ENCODE data around the gene ATF7.

ATF7 gene

GRCh38 chr12:53505086-53505485 is 121.1 kb downstream of the ATF7 start:
- in situ Hi-C loops (cut with MboI; ENCODE audit: low sequenced_read_pairs), result no loop called here

DNA sequence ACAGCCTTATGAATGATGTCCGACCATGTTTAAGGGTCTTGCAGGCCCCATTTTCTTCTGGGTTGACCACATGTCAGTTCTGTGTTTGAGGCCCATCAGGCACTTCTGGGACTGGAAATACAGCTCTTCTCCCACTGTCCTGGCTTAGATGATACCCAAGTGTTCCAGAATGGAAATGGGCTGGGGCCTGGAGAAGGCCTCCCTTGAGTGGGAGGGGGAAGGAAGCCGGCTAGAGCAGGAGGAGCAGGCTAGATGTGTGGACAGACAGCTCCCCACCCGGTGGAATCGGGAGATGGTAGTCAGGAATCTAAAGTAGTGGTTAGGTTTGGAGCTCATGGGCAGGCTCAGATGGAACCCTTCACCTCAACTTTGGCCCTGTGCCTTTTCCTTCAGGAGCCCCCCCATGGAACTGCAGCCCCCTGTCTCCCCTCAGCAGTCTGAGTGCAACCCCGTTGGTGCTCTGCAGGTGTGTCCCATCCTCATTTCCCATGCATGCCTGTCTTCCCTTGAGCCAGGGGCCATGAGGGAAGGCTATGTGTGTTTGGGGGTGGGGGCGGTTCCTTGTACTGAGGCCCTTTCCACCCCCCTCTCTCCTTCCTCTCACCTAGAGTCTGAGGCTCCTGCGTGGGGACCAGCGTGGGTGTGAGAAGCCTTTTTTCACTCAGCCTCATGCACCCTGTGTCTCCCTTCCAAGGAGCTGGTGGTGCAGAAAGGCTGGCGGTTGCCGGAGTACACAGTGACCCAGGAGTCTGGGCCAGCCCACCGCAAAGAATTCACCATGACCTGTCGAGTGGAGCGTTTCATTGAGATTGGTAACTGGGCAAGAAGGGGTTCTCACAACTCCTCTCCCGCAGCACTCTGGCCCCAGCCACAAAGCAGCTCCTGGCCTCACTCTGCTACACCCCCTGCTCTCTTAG is 121.9 kb downstream of the ATF7 start:
- in situ Hi-C loops (cut with MboI; ENCODE audit: low sequenced_read_pairs), result no loop called here

GRCh38 chr12:53502983-53503728 is 123.0 kb downstream of the ATF7 start:
- in situ Hi-C loops (cut with MboI; ENCODE audit: low sequenced_read_pairs), result no loop called here

DNA sequence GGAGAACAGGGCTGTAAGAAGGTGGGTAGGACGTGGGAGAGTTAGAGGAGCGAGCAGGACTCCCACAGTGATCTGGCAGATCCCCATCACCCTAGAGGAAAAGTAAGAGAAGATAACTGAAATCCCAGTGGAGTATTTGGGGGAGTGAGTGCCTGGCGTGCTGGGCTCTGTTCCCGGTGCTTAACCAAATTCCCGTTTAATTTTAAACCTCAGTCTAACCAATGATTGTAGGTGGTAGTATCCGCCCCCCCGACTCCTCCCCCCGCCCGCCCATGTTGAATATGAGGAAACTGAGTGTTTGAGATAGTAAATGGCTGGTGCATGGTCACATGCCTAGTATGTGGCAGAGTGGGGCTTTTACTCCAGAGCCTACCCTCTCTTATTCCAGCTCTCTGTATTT is 123.9 kb downstream of the ATF7 start:
- in situ Hi-C loops (cut with MboI; ENCODE audit: low sequenced_read_pairs), result no loop called here

DNA sequence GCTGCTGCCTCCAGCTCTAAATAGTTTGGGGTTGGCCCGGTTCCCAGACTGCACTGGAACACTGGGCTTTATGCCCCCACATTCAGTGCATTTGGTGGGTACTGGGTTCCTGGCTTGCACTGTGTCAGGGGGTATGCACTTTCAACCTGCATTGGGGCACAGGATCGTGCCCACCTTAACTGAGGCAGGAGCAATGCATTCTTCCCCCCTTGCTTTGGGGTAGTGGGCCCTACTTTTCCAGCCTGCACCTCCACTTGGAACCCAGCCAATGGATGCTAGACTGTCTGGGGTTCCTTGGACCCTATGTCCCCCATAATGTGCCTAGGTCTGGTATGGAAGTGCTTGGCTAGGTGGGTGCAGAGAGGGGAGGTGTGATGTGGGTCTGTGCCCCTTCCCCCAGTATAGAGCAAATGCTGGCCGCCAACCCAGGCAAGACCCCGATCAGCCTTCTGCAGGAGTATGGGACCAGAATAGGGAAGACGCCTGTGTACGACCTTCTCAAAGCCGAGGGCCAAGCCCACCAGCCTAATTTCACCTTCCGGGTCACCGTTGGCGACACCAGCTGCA is 124.5 kb downstream of the ATF7 start:
- in situ Hi-C loops (cut with MboI; ENCODE audit: low sequenced_read_pairs), result no loop called here

DNA sequence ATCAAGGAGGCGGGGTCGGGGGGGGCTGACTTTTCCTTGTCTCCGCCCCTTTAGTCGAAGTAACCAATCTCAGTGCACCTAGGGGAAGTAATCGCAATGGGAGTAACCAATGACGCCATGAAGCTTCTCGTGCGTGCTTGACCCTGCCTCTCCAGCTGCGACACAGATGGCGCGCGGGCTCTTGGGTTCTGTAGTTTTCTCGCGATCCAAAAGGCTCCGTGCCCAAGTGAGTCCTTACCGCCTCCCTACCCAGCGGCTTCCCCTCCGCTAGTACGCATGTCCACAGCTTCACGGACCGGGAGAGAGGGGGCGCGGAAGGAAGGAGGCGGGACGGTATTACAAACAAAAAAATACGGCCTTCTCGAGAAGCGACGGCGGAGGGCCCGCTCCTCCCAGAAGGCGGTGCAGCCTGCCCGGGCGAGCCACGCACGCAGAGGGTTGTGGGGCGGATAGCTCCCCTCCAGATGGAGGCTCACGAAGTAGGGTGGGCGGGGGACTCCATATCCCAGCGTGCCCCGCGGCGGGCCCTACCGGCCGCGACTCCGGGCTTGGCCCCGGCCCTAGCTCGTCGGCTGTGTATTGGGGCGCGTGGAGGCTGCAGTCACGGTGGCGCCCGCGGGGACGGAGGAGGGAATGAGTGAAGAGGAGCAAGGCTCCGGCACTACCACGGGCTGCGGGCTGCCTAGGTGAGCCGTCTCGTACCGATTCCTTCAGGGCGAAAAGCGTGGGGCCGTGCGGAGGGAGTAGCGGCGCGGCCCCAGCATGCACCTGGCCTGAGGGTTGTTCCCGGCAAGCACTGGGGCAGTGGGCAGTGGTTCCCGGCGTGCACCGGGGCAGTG is 125.2 kb downstream of the ATF7 start, which contains the start of gene TARBP2:
Gene TARBP2, plus strand, starts transcription at position 508 of the 839 bp plus-strand sequence. Its CDS starts 126 bp downstream, at position 634.
- in situ Hi-C loops (cut with MboI; ENCODE audit: low sequenced_read_pairs), result no loop called here

DNA sequence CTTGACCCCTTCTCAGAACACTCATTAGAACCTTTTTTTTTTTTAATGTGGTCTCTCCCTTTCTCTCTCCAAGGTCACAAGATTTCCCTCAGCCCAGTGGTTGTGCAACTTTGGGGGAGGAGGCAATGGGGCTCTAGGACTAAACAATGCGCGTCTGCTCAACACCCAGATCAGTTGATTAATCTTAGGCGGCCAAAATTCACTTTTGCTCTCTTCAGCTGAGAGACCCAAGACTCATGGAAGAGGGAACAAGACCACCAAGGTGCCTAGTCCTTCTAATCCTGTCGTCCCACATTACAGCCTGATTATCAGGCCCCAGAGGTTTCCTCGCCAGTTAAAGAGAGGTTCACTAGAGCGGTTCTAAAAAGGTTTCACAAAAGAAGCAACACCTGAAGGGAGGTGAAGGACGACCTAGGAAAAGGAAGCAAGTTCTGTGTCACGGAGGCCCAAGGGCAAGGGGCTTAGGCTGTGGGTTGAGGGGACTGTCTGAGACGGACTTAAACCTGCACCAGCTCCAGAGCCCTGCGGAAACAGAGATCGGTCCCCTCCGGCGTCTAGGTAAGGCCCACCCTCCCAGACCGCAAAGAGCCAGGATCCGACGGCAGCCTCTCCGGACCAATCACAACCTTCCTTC is 125.9 kb downstream of the ATF7 start:
- in situ Hi-C loops (cut with MboI; ENCODE audit: low sequenced_read_pairs), result no loop called here

DNA sequence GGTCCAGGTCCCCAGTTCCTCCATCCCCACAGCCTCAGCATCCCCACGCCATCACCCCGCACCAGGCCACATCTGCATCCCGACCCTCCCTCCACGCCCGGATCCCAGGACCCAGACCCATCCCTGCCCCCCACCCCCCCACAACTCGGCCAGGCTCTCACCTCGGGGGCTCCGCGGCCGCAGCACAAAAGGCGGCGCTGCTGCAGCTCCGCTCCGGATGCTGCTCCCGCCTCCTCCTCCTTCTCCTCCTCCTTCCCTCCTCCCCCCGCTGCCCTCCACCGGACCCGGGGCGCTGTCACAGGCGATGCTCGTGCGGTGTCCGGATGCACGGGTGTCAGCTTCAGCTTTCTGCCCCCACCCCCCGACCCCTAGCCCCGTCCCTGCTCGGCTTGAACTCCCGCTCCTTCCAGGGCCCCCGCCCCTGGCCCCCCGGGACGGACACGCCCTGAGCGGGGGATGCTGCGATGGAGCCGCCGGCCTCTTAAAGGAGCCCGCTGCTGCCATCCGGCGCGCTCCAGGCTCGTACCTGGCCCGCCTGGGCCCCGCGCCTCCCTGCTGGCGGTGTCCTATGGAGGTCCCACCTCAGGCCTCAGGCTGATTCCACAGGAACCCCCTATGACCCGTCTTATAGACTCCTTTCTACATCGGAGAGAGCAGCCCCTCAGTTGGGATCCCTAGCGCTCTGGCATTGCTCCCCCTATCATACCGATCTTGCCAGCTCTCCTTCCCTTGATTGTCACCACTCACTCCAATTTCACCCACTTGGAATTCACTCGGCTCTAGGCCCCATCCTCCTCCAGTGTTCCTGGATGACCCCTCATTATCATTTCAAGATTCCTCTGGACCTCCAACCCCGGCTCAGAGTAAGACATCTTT is 126.7 kb downstream of the ATF7 start, which contains the start of gene MAP3K12:
Gene MAP3K12, minus strand, starts transcription at position 193 of the 876 bp plus-strand sequence. CDS start 12,067 bp downstream, outside the sequence.
- in situ Hi-C loops (cut with MboI; ENCODE audit: low sequenced_read_pairs), result no loop called here

DNA sequence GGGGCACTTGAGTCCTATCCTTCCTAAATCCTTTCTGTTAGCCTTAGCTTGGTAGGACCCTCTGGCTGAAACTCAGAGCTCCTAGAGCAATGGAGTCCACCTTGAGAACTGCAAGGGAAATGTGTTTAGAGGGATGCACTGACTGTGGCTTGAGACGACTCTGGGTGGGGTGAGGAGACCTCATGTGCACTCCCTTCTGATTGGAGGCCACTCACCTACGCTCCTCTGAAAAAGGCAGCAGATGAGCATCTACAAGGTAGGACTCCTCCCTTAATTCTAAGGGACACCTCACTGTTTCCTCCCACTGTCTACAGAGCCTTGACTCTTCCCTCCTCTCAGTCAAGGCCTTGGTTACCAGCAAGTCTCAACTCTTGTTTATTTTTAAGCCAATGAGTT is 127.9 kb downstream of the ATF7 start:
- in situ Hi-C loops (cut with MboI; ENCODE audit: low sequenced_read_pairs), result no loop called here

GRCh38 chr12:53497461-53497860 is 128.7 kb downstream of the ATF7 start:
- in situ Hi-C loops (cut with MboI; ENCODE audit: low sequenced_read_pairs), result no loop called here

DNA sequence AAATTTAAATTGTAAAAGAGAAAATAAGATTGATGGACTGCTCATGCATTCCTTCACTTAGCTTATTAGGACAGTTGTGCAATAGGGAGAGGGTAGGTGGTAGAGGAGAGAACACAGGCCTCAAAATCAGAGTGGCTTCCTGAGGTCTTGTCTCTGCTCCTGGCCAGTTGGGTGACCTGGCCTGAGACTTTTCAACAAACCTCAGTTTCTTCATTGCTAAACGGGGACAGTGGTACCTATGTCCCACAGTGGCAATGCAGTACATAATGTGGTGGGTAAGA is 129.5 kb downstream of the ATF7 start:
- in situ Hi-C loops (cut with MboI; ENCODE audit: low sequenced_read_pairs), result no loop called here

DNA sequence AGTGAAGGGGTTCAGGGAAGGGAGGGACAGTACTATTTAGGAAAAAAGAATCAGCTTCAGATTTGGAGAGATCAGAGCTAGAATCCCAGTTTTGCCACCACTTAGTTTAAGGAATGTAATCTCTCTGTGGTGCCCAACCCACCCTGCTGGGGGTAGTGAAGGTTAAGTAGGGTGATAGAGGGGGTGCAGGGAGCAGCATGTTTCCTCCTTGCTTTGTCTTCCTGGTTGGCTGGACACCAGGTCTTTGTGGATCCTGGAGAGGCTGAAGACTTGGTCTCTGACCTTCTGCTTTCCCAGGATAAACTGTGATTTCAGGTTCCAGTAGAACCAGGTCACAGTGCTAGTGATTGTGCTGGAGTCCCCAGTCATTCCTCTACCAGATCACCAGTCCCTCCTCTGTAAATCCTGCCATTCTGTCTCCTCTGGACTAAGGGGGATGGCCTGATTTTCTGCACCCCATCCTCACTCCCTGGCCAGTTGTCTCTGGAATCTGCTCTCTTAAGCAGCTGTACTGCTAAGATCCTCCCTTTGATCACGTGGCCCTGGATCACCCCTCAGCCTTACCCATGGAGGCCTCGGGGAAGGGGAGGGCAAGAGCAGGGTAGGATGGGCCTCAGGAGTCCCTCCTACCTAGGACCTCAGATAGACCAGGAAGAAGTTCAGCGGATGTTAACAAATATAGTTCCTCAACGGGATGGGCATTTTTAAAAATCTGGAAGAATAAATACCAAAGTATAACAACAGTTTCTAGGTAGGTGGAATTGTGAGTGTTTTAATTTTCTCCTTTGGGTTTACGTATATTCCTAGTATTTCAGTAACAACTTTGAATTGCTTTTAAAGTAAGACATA is 130.1 kb downstream of the ATF7 start:
- in situ Hi-C loops (cut with MboI; ENCODE audit: low sequenced_read_pairs), result no loop called here

GRCh38 chr12:53493610-53494391 is 132.4 kb downstream of the ATF7 start:
- in situ Hi-C loops (cut with MboI; ENCODE audit: low sequenced_read_pairs), result no loop called here

DNA sequence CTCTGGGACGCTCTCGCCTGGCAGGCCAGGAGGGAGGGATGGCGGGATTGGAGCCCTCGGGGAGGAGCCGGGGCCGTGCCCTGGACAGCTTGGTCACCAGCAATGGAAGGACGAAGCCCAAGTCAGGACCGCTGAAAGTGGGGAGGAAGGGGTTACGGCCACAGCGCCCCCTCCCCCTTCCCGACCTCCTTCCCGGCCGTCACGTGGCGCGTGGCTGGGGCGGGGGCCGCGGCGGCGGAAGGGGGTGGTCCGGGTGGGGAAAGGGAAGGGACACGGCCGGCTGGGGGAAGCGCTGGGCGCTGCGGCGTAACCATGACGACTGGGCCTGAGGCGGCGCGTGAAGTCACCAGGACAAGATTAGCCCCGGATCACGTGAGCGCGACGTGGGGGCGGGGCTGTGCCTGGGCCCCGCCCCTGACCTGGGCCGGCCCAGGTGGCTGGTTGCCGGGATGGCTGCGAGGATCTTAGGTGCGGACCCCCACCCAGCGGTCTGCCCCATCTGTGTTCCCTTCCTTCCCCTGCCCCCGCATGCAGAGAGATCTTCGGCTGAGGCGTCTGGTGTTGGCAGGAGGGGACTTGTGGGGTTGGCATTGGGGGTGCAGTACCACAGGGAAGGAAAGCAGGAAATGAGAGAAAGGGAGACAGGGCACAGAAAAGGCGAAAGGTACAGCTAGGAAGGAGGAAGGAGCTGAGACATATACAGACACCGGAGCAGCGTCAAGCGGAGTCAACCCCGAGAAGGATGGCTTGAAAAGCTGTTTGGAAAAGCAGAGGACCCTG is 133.2 kb downstream of the ATF7 start:
- in situ Hi-C loops (cut with MboI; ENCODE audit: low sequenced_read_pairs), result no loop called here

DNA sequence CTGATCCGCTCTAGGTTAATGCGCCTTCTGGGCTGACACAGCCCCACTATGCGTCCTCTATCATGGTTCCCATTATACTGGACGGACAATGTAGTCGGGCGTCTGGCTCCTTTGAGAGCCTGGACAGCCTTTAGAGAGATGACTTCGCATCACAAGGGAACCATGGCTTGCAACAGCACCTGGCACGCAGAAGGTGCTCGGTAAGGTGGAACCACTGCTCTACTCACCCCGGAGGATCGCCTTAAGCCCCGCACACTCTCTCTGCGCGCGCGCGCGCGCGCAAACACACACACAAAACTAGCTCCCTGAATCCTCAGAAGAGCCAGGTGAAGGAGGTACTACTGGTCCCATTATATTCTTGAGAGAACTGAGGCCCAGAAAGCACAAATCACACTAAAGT is 134.0 kb downstream of the ATF7 start:
- in situ Hi-C loops (cut with MboI; ENCODE audit: low sequenced_read_pairs), result no loop called here

DNA sequence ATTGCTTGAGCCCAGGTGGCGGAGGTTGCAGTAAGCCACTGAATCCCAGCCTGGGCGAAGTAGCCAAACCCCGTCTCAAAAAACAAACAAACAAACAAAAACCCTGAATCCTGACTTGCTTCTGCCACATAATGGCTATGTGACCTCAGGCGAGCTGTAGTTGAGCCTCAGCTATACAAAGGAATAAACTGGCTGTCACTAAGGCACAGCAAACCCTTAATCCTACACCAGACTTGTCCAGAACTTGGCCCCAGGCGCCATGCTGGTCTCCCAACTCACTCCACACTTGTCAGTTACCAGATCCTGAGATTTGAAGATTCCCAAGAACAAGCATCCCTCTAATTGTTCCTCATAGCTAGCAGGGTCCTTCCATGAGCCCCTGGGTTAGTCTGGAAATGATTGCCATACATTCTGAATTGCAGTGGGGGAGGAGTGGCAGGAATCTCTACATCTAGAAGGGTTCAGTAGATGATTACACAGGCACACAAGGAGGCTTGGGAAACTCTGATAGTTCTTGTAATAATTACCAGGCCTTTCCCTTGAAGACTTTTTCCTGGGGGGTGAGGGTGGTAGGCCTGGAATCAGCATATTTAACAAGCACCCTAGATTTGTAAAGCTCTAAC is 136.8 kb downstream of the ATF7 start:
- in situ Hi-C loops (cut with MboI; ENCODE audit: low sequenced_read_pairs), result no loop called here
